K562 (cell line): Measurements from ENCODE around the gene WDR1. TPM values are rescaled to one million over a fixed set of nuclear protein-coding genes. Genes with fewer than 3 reads are reported as not detected.
A peak's percentile ranks its signal among the peaks of the same experiment; 100 is the strongest.

Experiments used
- microRNA-seq: library from miRNA; unstranded; fragments of <30 nt; microRNA quantifications from one replicate; pipeline ENCODE4, GENCODE V29; 2018; ENCODE audit warnings: borderline microRNAs expressed
- polyA plus RNA-seq, 8 experiments: library from polyadenylated mRNA; depleted of rRNA in 4 of 8; stranded (reverse) in 5 of 8; unstranded in 3 of 8; fragments of >200 nt; fragmentation: Nextera tagmentation in 2 of 8; fragmentation: Illumina TruSeq in 1 of 8; extraction: Ambion mirVana in 2 of 8; extraction: Trizol in 1 of 8; gene quantifications; 2 replicates each; pipeline versions ENCODE4 v1.2.1 to v1.2.3, GENCODE V29; 2011 to 2014; ENCODE audit warnings: inconsistent platforms in 1 of 8, missing spikeins in 1 of 8
- small RNA-seq: library from RNA; depleted of rRNA; stranded (forward); fragments of <200 nt; gene quantifications from one replicate; pipeline ENCODE3, GENCODE V24; 2014
- total RNA-seq, 7 experiments: library from RNA; depleted of rRNA in 6 of 7; stranded (reverse); fragments of >200 nt in 6 of 7; fragmentation: Illumina TruSeq in 2 of 7; extraction: Trizol in 2 of 7; gene quantifications; 2 replicates each; pipeline versions ENCODE4 v1.2.1 to v1.2.3, GENCODE V29; 2011 to 2021; ENCODE audit warnings: low replicate concordance in 1 of 7

Gene WDR1
- total and polyA plus RNA-seq, 9 of the 15 experiments (the other 6 are each of a cell fraction or from before 2014, with no cell fraction given), result 16.1 to 213 (median 125) TPM

Small RNA genes within 50 kb of the gene (microRNA-seq; reads per million reads assigned to microRNA genes)
- gene MIR3138, result 1.7 reads per million, percentile 23 among the genes with 10 or more reads in this experiment

Small RNA genes within 50 kb of the gene (small RNA-seq; reads per million reads assigned to genes)
- not detected for gene AC093664.1
- 0.37 reads per million, percentile 6 among the genes with 10 or more reads in this experiment for gene MIR3138
- gene RNA5SP155, result not detected

Other genes with a start within 250 kb of the WDR1 start
- 0.57 and 1.3 TPM in 2 replicates for gene SLC2A9, start 95.3 kb downstream of the WDR1 start, total RNA-seq (2014; rRNA removed)
- 0.15 and 0.51 TPM in 2 replicates for gene SLC2A9, start 95.3 kb downstream of the WDR1 start, total RNA-seq (2014; rRNA removed; fragmentation: Illumina TruSeq; extraction: Trizol)
- 0.23 and 0.36 TPM in 2 replicates for gene SLC2A9, start 95.3 kb downstream of the WDR1 start, total RNA-seq (2015; rRNA removed; fragmentation: Illumina TruSeq; extraction: Trizol)
- gene SLC2A9, start 95.3 kb downstream of the WDR1 start, total RNA-seq (2021), result 0.49 and 0.60 TPM in 2 replicates
- 0.31 and 0.52 TPM in 2 replicates for gene SLC2A9, start 95.3 kb downstream of the WDR1 start, polyA plus RNA-seq (2011; rRNA removed)
- 0.37 and 0.86 TPM in 2 replicates for gene SLC2A9, start 95.3 kb downstream of the WDR1 start, polyA plus RNA-seq (2014; fragmentation: Illumina TruSeq; extraction: Trizol)
- under 1 TPM; 0.76 to 0.79 TPM for gene SLC2A9, start 95.3 kb downstream of the WDR1 start, polyA plus RNA-seq (2014; fragmentation: Nextera tagmentation; extraction: Ambion mirVana)
- 0.78 and 1.9 TPM in 2 replicates for gene SLC2A9, start 95.3 kb downstream of the WDR1 start, polyA plus RNA-seq (2014; rRNA removed)